Raji (cell line): ENCODE results near the gene OPCML.

ENCODE experiments used
- POLR2A ChIP-seq: IDR thresholded peaks from 2 replicates; pipeline ENCODE4 v1.6.1; 2011; ENCODE audit warnings: low read depth, low read length, control low read depth; ENCODE audit not compliant: insufficient read depth

Gene OPCML

DNA sequence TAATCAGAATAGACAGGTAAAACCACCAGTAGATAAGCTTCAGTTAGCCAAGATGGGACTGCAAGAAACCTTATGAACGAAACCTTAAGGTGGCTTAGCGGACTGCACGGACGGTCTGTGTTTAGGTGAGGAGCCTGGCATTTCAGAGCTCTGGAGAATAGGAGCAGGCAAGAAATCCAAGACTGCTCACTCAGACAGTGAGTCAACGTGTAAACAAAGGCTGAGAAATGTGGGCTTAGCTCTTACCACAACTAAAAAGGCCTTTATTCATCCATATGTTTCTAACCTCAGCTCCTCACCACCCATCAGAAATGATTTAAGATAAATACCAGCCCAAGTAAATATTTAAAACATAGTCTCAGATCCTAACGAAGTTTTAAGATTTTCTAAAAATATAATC is 657.7 kb downstream of the OPCML start:
- TF ChIP-seq POLR2A, result no peak

DNA sequence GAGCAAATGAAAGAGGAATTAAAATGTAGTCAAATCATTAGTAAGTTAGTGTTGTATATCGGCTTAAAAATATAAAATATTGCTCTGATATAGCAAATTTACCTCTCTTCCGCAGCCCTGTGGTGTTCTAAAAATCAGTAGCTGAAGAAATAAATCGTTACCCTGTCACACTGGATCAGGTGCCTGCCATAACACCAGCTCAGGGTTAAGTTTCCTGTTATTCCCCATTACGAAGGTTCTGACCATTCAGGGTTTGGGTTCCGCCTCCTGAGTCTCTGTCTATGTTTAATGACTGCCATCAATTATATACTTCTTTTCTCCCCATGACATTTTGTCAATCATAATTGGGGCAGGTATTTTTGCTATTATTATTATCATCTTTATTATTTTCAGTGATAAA is 658.5 kb downstream of the OPCML start:
- no peak for TF ChIP-seq POLR2A

DNA sequence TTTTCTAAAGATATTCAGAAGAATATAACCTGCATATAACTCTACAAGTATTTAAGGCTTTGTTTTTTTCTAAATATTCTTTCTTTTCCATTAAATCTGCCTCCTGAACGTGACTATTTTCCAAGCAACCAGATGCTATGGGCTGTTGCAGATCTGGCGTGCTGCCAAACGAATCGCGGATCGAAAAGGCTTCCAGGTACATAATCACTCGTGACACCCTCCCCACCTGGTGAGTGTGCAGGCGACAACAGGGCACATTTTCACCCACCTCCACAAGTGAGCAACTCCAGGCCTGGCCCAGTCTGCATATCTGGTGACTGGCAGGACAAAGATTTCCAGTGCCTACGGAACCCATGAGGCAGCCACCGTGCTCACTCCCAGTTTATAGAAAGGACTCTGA is 660.1 kb downstream of the OPCML start:
- TF ChIP-seq POLR2A, result no peak

DNA sequence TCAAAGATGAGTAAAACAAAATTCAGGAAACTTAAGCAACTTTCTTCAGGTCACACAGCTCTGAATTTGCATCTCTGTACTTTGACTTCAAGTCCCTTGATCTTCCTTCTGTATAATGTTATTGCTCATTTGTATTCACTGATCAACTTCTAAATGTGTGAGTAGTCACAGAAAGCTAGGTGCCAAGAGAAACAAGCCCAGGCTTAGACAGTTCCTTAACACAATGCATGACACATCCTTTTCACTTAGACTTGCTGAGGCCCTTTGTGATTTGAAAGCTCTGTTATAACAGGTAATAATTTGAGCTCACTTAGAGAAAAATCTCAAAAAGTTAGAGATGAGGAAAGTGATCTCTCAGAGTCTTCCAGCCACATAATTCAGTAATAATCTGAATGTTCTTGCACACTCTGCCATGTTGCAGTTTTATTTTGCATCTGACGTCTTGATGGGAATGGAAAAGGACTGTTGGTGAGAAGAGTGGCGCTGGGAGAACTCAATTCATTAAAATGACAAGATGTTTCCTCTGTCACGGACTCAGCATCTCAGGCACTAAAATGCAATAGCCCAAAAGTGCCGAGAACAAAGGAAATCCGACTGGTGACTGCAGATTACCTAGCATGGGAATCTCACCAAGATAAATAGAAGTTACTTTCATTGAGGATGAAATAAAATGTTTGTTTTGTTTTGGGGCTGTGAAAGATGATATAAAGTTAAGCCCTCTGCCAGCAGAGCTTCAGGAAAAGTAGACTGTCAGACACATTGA is 665.3 kb downstream of the OPCML start:
- TF ChIP-seq POLR2A, result no peak

DNA sequence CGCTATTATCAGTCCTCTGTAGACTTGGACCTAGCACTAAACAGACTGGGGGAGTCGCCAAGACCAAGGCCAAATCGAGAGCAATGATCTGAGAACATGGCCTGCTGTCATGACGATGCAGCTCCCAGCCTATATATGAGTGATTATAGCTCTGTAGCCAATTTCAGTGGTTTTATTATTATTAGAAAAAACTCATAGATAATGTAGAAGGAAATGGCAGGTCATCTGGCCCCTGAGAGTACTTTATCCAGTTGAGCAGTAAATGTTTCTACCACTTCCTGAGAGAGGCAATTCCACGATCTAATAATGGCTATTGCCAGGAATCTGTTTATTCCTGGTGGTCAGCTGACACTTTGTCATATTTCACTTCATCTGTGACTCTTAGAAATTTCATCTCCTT is 666.7 kb downstream of the OPCML start:
- TF ChIP-seq POLR2A, result no peak

DNA sequence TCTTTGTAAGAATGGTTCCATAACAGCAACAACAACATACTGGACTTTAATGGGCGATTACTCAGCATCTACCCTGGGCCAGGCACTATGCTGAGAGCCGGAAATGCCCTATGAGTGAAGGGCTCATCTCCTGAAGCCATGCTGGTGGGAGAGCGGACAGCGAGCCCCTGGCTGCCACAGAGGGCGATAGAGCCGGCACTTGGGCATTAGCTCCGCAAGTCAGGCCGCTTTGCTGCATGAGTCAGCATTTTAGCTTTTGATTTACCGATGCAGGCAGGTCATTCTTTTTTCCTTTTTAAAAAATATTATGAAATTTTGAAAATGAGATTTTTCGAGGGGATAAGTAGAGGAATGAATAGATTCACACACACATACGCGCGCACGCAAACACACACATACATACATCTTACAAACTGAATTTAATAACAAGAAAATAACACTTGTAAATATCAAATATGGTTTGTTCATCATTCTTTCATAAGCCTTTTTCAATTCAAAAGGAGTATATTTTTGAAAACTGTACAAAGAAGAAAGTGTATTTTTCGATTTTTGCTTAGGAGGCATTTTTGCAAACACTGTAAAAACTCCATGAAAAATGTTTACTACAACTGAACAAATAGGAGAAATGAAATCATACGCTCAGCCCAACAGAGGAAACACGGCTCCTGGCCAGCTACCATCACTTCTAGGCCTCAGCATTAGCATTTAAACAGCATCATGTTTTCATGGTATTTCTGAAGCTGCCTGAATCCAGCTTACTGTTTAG is 667.3 kb downstream of the OPCML start:
- no peak for TF ChIP-seq POLR2A

DNA sequence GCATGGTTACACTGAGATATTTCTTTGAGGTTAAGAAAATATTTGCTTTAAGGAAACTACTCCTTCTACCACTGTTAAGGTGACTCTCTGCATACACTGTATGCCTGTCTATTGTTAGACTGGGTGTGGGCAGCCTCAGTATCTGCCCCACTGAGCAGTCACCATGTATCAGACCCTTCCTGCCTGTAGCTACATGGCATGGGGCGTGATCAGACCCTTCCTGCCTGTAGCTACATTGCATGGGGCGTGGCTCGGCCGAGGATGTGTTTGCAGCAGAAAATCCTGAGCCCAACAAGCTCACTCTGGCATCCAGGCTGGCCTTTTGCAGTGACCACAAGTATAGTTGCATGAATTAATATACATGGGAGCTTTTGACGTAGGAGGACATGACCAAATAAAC is 669.4 kb downstream of the OPCML start:
- no peak for TF ChIP-seq POLR2A

DNA sequence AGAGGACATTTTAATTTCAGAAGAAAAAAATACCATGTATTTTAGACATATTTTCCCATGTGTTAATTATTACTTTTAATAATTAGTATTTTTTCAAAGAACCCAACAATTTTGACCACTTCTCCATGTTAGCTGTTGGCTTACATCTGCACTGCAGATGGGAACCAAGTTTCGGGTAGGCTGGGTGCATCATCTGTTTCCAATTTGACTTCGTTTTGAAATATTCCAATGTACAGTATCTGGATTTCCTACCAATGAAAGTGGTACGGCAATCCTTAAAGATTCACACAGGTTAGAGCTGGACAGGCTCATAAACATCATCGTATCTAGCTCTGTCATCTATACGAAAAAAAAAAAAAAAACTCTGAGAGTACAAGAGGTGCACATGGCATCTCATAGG is 670.2 kb downstream of the OPCML start:
- no peak for TF ChIP-seq POLR2A

DNA sequence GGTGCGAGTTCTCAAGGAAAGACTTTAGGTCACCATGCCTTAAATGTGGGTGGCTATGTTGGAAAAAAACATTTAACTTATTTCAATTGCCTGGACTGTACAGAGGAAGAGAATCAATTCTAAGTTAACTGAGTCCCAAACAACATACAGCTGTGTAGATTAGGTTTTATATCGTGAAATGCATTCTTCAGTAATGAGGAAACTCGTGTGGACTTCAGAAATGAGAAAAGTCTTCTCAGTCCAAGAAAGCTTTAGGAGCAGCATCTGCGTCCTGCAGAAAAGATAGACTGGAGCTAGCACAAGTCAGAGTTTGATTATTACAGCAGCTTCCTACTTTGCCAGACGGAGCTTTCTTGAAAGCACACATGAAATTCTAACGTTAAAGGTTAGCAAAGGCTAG is 673.0 kb downstream of the OPCML start:
- no peak for TF ChIP-seq POLR2A

DNA sequence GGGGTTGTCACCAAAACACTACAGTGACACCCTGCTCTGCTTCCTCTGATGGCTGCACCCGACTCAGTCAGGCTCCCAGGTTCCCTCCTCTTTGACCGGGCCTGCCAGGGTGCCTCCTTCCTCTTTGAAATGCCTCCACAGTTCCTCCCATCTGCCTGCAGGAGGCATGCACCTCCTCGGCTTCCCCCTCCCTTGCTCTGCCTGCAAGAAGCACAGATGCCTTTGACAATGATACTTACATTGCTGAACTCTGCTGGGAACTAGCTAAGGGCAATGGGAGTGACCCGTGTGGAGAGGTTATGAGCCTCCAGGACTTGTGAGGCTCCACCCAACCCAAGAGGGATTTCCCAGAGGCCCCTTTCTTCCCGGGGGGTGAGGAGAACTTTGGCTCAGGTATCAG is 674.1 kb downstream of the OPCML start:
- no peak for TF ChIP-seq POLR2A

DNA sequence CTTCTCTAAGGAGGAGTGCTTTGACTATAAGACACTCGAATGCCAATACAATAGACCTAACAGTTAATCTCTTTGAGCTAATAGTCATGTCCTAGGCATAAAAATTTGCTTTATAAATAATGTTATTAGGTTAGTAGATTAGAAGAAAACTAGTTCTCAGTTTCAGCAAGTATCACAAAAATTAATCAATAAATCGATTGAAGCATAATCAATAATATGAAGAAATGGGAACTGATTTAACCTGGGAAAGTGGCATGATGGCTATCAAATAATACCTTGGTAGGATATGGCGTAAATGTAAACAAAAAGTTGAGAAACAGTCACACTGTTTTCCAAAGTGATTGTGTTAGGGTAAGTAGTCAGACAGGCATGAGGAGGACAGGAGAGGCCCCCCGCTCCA is 676.3 kb downstream of the OPCML start:
- TF ChIP-seq POLR2A, result no peak

DNA sequence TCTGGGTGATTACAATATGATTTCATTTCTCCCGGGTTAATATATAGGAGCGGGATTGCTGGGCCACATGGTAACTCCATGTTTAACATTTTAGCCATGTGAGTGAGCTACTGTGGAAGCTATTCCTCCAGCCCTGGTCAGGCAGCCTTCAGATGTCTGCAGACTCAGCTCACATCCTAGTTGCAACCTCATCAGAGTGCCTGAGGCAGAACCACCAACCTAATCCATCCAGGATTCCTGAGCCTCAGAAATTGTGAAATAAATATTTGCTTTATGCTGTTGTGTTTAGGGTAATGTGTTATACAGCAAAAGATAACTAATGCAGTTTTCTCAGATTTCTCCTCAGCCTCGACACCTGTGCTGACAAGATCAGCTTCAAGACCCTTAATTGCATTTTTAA is 676.8 kb downstream of the OPCML start:
- no peak for TF ChIP-seq POLR2A

DNA sequence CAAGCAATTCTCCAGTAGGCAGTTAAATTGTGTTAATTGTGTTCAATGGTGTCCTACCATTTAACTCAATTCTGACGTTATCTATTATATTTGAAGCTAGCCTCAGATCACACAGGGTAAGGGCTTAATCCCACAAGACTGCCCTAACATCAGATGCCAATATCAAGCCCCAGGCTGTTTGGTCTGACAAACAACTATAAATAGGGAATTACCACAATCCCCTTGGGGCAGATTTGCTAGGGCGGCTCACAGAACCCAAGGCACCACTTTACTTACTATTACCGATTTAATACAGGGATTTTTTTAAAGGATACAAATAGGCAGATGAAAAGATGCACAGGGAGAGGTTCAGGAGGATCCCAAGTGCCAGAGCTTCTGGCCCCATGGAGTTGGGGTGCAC is 678.4 kb downstream of the OPCML start:
- TF ChIP-seq POLR2A, result no peak

DNA sequence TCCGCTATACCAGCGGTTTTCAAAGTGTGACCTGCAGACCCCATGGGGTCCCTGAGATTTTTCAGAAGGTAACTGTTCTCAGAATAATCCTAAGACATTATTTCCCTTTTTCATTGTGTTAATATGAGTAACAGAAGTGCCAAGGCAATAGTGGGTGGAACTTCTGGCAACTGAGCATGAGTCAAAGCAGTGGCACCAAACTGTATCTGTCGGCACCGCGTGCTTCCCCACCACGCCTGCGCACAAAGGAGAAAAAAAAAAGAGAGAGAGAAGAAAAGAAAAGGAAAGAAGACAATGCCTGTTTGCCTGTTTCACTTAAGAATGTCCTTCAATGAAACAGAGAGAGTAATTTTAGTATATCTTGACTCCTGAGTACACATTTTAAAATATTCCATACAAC is 679.9 kb downstream of the OPCML start:
- TF ChIP-seq POLR2A, result no peak

DNA sequence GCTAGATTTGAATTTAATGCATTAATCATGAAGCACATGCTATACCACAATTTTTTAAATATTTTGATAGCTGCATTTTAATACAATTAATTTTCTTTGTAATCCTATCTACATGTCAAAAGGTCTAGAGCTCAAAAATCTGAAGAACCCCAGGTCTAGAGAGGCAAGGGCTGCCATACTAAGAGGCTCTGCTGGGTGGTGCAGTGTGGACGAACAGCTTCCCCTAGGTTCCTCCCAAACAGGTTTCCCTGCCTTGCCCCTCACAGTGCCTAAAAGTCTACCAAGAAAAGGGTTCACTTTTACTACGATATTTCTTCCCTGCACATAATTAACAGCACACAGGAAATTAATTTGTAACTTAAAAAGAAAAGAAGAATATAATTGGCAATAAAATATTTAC is 681.1 kb downstream of the OPCML start:
- TF ChIP-seq POLR2A, result no peak

DNA sequence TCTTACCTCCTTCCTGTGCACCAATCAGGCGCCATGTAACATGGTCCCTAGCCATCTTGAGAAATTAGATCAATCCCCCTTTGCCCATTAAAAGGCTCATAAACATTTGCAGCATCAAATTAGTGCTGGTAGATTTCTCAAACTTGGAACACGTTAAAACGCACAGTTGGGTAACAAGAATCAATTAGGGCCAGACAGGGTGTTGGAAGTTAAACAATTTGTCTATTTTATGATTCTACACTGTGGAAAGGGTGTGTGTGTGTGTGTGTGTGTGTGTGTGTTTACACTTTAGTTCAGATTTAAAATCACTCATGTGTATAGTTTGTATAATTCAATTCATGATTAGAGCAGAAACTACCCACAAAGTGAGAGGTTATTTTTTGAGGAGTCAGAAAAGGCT is 682.0 kb downstream of the OPCML start:
- TF ChIP-seq POLR2A, result no peak

DNA sequence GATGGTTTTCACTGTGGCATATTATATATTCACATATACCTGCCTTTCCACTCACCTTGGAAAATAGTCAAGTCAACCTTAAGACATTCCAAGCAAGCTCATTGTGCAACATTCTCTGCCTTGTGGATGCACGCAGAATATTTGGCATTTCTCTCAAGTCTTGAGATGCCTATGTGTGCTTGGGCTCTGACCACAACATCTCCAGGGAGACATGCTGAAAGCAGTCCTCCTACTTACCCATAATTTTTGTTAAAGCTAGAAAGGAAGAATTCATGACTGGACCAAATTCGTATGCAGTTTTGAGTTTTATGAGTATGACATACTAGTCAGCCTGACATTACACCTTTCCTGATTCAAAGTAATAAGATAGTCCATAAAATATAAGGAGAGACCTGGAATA is 684.0 kb downstream of the OPCML start:
- no peak for TF ChIP-seq POLR2A

DNA sequence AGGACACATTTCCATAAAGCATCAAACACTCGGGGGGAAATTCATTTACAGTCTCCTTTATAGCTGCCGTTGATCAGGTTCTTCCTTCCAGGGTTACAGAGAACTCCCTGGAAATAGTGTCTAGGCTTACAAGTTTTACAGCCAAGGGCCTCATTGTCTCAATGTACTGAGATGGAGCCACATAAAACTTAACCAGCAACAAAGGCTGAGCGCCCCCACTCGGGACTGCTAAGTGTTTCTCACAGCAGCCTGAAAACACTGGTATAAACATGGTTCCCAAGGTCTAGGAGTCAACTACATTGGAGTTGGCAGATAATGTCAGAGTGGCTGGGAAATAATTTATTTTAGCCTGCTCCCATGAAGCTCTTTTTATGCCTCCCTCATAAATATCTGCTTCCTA is 686.2 kb downstream of the OPCML start:
- TF ChIP-seq POLR2A, result no peak
